SH-SY5Y (cell line): ENCODE data around the gene HSPB1.

Source experiments
- GATA2 ChIP-seq: IDR thresholded peaks from 2 replicates; pipeline ENCODE4 v1.6.1; 2011; ENCODE audit warnings: mild to moderate bottlenecking, low read depth, low read length
- GATA3 ChIP-seq: IDR thresholded peaks from 2 replicates; pipeline ENCODE4 v1.6.1; 2011; ENCODE audit warnings: low read depth, mild to moderate bottlenecking, low read length, moderate library complexity

- TF ChIP-seq GATA2 = no peak
- no peak for TF ChIP-seq GATA3
These were observed 38.2 kb downstream of the HSPB1 start for GRCh38 chr7:76340617-76341131.
